VCaP (cell line): ENCODE measurements around the gene APOLD1.
"Not testable (repeated sequence)": the region's sequence is repeated elsewhere in the genome, so short reads cannot be mapped to it uniquely, and the experiment has no call there.

ENCODE experiments used
- H3K27ac ChIP-seq: fragments of 450-650 bp; 2 replicates; pipeline ENCODE4 v1.5.1; 2017
- TF ChIP-seq, protein P1 (sequence below): fragments of 450-650 bp; conservative IDR thresholded peaks from 2 replicates; pipeline ENCODE4 v1.5.1; 2017; ENCODE audit warnings: mild to moderate bottlenecking, moderate library complexity

The APOLD1 gene

DNA sequence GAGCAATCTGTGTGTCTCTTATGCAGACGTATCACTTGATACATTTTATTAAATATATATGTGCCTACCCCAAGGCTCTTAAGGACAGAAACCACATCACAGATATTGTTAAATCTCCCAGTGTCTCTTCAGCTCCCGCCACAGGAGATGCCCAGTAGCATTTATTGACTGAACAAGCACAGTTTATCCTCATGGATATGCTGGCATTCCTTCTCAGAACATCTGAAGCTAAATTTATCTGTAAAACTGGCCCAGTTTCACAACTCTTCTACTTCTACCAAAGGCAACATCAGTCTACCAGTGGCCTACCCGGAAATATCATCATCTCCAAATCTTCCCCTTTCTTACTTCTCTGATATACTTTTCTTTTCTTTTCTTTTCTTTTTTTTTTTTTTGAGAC, 10.7 kb downstream of the APOLD1 start:
- TF ChIP-seq, protein P1, sequence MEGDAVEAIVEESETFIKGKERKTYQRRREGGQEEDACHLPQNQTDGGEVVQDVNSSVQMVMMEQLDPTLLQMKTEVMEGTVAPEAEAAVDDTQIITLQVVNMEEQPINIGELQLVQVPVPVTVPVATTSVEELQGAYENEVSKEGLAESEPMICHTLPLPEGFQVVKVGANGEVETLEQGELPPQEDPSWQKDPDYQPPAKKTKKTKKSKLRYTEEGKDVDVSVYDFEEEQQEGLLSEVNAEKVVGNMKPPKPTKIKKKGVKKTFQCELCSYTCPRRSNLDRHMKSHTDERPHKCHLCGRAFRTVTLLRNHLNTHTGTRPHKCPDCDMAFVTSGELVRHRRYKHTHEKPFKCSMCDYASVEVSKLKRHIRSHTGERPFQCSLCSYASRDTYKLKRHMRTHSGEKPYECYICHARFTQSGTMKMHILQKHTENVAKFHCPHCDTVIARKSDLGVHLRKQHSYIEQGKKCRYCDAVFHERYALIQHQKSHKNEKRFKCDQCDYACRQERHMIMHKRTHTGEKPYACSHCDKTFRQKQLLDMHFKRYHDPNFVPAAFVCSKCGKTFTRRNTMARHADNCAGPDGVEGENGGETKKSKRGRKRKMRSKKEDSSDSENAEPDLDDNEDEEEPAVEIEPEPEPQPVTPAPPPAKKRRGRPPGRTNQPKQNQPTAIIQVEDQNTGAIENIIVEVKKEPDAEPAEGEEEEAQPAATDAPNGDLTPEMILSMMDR = no peak
- H3K27ac ChIP-seq = no peak overlapping the region

DNA sequence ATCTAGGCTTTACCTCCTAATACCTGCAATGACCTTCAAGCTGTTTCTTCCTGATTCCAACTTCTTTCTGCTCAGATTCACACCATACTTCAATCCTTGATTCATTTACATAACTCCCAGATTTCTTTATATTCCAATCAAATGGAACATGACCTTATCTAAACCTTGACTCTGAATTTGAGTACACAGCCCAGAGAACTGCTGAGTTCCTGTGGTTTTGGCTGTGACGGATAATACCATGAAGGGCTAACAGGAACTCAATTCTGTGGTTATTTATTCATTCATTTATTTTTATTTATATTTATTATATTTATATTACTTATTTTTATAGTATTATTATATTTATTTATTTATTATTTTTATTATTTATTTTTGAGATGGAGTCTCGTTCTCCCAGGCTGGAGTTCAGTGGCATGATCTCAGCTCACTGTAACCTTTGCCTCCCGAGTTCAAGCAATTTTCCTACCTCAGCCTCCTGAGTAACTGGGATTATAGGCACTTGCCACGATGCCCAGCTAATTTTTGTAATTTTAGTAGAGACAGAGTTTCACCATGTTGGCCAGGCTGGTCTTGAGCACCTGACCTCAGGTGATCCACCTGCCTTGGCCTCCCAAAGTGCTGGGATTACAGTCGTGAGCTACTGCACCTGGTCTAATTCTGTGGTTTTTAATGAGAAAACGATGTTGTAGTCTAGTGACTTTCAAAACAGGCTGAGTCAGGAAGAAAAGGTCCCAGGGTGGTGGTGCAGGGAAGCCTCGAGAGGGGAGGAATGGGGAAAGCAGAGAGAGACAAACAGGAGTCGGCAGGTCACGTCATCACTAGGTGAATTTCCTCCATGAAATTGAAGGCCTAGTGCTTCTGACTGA, 11.7 kb downstream of the APOLD1 start:
- no peak overlapping the region for H3K27ac ChIP-seq
- TF ChIP-seq, protein P1 = no peak

DNA sequence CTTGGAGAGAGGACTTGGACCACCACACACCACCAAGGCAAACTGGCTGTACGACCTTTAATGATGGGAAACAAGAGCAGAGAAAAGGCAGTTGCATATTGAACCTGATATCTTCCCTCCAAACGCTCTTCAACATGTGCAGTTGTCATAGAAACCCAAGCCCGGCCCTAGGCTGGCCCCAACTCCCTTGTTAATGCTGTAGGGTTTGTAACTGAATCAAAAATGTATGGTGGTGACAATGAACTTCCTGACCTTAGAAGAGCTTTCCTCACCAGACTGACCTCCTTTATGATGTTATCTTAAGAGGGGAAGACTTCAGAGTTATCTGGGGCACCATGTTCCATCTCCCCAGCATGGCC, 12.3 kb downstream of the APOLD1 start:
- H3K27ac ChIP-seq = no peak overlapping the region
- TF ChIP-seq, protein P1 = no peak

DNA sequence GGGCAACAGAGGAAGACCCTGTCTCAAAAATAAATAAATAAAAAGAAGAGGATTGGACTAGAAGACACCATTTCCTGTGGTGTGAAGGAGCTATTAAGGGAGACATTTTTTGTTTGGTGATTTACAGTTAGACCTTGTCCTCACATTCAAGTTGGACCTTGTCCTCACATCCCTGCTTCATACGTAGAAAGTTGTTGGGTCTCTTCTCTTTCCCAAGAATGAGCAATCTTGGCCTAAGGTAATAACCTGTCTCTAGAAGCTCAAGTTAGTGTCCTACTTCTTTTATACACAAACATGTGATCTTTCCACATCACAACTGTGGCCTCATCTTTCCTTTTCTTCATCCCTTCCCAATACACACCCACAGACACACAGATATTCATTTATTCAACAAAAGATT, 13.0 kb downstream of the APOLD1 start:
- H3K27ac ChIP-seq = no peak overlapping the region
- TF ChIP-seq, protein P1 = no peak

DNA sequence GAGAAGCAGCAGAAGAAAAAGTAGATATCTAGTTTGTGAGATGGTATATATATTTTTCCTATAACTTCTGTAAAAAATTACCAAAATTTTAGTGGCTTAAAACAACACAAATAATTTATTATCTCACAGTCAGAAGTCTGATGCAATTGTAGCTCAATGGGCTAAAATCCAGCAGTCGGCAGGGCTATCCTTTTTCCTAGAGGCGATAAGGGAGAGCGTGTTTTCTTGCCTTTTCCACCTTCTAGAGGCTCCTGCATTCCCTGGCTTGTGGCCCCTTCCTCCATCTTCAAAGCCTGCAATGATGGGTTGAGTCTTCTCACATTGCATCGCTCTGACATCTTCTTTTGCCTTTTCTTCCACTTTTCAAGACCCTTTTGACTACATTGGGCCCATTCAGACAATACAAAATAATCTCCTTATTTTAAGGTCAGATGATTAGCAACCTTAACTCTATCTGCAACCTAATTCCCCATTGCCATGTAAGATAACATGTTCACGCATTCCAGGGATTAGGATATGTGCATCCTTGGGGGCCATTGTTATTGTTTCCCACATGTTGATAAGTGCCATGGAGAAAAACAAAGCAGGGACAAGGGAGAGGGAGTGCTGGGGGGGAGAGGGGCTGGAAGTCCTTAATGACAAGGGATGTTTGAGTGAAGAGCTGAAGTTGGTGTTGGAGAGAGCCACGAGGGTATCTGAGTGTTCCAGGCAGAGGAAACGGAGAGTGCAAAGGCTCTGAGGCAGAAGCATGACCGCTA, 13.9 kb downstream of the APOLD1 start:
- TF ChIP-seq, protein P1 = no peak
- no peak overlapping the region for H3K27ac ChIP-seq

DNA sequence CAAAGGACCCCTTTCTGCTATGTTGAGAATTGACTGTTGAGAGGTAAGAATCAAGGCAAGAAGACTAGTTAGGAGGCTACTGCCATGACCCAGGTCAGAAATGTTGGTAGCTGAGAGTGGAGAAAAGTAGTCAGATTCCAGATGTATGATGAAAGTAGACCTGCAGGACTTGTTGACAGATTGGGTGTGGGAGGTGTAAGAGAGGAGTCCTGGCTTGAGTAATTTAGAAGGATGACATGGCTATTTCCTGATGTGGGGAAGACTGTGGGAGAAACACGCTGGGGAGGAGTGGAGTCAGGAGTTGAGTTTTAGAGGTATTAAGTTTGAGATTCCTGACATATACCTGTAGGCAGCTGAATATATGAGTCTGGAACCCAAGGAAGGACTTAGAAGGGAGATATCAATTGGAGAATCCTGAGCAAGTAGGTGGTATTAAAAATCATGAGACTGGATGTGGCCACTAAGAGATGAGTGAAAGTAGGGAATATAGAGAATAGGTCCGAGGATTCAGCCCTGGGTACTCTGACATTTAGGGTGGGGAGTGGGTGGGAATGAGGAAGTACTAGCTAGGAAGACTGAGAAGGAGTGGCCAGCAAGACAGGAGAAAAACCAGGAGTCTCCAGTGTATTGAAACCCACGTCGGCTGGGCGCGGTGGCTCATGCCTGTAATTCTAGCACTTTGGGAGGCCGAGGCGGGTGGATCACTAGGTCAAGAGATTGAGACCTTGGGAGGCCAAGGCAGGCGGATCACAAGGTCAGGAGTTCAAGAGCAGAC, 15.1 kb downstream of the APOLD1 start:
- H3K27ac ChIP-seq = no peak overlapping the region
- TF ChIP-seq, protein P1 = no peak

DNA sequence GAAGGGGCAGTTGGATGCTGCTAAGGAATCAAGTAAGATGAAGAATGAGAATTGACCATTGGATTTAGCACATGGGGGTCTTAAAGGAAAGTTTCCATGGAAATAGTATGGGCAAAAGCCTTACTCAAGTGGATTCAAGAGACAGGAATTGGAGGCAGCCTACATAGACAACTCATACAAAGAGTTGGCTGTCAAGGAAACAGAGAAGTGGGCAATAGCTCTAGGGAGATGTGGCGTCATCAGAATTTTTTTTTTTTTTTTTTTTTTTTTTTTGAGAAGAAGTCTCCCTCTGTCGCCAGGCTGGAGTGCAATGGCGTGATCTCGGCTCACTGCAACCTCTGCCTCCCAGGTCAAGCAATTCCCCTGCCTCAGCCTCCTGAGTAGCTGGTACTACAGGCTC, 16.2 kb downstream of the APOLD1 start:
- H3K27ac ChIP-seq = not testable (repeated sequence)
